ENCODE data around the gene FANCC. TPM values are rescaled to one million over a fixed set of nuclear protein-coding genes. Genes with fewer than 3 reads are reported as not detected.
A peak's percentile ranks its signal among the peaks of the same experiment; 100 is the strongest.
"Not testable (repeated sequence)": the region's sequence is repeated elsewhere in the genome, so short reads cannot be mapped to it uniquely, and the experiment has no call there.

The FANCC gene
- total RNA-seq, 8 experiments from 2014 or later = 1.2 to 31.3 (median 11.9) TPM

- WGBS, 10 experiments = 38 to 100% (median 70%) methylated on average over 1 to 3 of the region's 4 CpGs
- in situ Hi-C loops (cut with MboI; ENCODE audit: low pct_unique_long_range_greater_than_20kb in 2 of 9, low sequenced_read_pairs in 9 of 9, unreplicated experiment in 9 of 9) = no loop called here
- Histone ChIP-seq H3K4me3 (no peak overlapping the region), H3K27ac (no peak overlapping the region), H3K4me1 (replicated peaks in 1 of 2) (peaks cover 25 to 35% of the 10 kb centered on the region in 2 donors)
- no peak for ATAC-seq (replicated peaks in 6 of 8)
Measured at GRCh38 chr9:95270790-95271189, 46.7 kb downstream of the FANCC start.

- Histone ChIP-seq H3K4me1 (replicated peaks in 1 of 2) (peaks cover 27 to 39% of the 10 kb centered on the region in 2 donors), H3K27ac (peak overlapping the region; percentile 69 to 70), H3K4me3 (peak overlapping the region in 3 of 5 donors; percentile 3 to 20 (median 9))
- in situ Hi-C loops (cut with MboI; ENCODE audit: low pct_unique_long_range_greater_than_20kb in 2 of 9, low sequenced_read_pairs in 9 of 9, unreplicated experiment in 9 of 9) = not testable (repeated sequence)
- 0 to 80% (median 44%) methylated on average over 1 to 7 of the region's 18 CpGs; no CpG with 5 or more reads in 2 of the 10 experiments for WGBS, 10 experiments
- peak in 6 of 8 experiments; percentile 52 to 87 (median 86) for ATAC-seq (replicated peaks in 6 of 8)
Measured at GRCh38 chr9:95269803-95270773, 47.4 kb downstream of the FANCC start.

GRCh38 chr9:95268681-95269080 is 48.8 kb downstream of the FANCC start:
- in situ Hi-C loops (cut with MboI; ENCODE audit: low pct_unique_long_range_greater_than_20kb in 2 of 9, low sequenced_read_pairs in 9 of 9, unreplicated experiment in 9 of 9) = no loop called here
- 0 to 83% (median 59%) methylated on average over 1 to 2 of the region's 2 CpGs; no CpG with 5 or more reads in 6 of the 10 experiments for WGBS, 10 experiments
- H3K4me3 ChIP-seq = no peak overlapping the region
- ATAC-seq (replicated peaks in 6 of 8) = peak; percentile 26 to 77 (median 63)
- H3K4me1 ChIP-seq (replicated peaks in 1 of 2) = peaks cover 27 to 40% of the 10 kb centered on the region in 2 donors
- no peak overlapping the region for H3K27ac ChIP-seq

GRCh38 chr9:95266649-95267048 is 50.9 kb downstream of the FANCC start:
- H3K27ac ChIP-seq = no peak overlapping the region
- H3K4me3 ChIP-seq = no peak overlapping the region
- 41 to 100% (median 89%) methylated on average over 1 to 5 of the region's 5 CpGs; no CpG with 5 or more reads in 1 of the 10 experiments for WGBS, 10 experiments
- ATAC-seq (replicated peaks in 6 of 8) = no peak
- in situ Hi-C loops (cut with MboI; ENCODE audit: low pct_unique_long_range_greater_than_20kb in 2 of 9, low sequenced_read_pairs in 9 of 9, unreplicated experiment in 9 of 9) = no loop called here
- H3K4me1 ChIP-seq (replicated peaks in 1 of 2) = peaks cover 27 to 40% of the 10 kb centered on the region in 2 donors

GRCh38 chr9:95265960-95266359 is 51.5 kb downstream of the FANCC start:
- WGBS, 10 experiments = 0 to 83% (median 60%) methylated on average over 1 to 3 of the region's 3 CpGs; no CpG with 5 or more reads in 1 of the 10 experiments
- Histone ChIP-seq H3K4me1 (replicated peaks in 1 of 2) (peaks cover 27 to 40% of the 10 kb centered on the region in 2 donors), H3K4me3 (no peak overlapping the region), H3K27ac (no peak overlapping the region)
- in situ Hi-C loops (cut with MboI; ENCODE audit: low pct_unique_long_range_greater_than_20kb in 2 of 9, low sequenced_read_pairs in 9 of 9, unreplicated experiment in 9 of 9) = no loop called here
- no peak for ATAC-seq (replicated peaks in 6 of 8)

GRCh38 chr9:95264954-95265615 is 52.4 kb downstream of the FANCC start:
- peak in 1 of 8 experiments; percentile 22 for ATAC-seq (replicated peaks in 6 of 8)
- Histone ChIP-seq H3K4me3 (no peak overlapping the region), H3K4me1 (replicated peaks in 1 of 2) (peaks cover 22 to 34% of the 10 kb centered on the region in 2 donors), H3K27ac (no peak overlapping the region)
- WGBS, 10 experiments = 30 to 100% (median 79%) methylated on average over 1 to 5 of the region's 5 CpGs; no CpG with 5 or more reads in 1 of the 10 experiments
- in situ Hi-C loops (cut with MboI; ENCODE audit: low pct_unique_long_range_greater_than_20kb in 2 of 9, low sequenced_read_pairs in 9 of 9, unreplicated experiment in 9 of 9) = no loop called here

- peaks cover 3 to 12% of the 10 kb centered on the region in 2 donors for H3K4me1 ChIP-seq (replicated peaks in 1 of 2)
- no peak for ATAC-seq (replicated peaks in 6 of 8)
- in situ Hi-C loops (cut with MboI; ENCODE audit: low pct_unique_long_range_greater_than_20kb in 2 of 9, low sequenced_read_pairs in 9 of 9, unreplicated experiment in 9 of 9) = no loop called here
- no peak overlapping the region for H3K27ac ChIP-seq
- H3K4me3 ChIP-seq = no peak overlapping the region
- WGBS, 10 experiments = 80 to 100% (median 94%) methylated on average over 1 of the region's 1 CpG; no CpG with 5 or more reads in 4 of the 10 experiments
Measured at GRCh38 chr9:95261890-95262289, 55.6 kb downstream of the FANCC start.

- ATAC-seq (replicated peaks in 6 of 8) = peak; percentile 29 to 92 (median 56)
- 0 to 92% (median 54%) methylated on average over 1 to 9 of the region's 9 CpGs for WGBS, 10 experiments
- peak overlapping the region in 1 of 2 donors; percentile 2 for H3K27ac ChIP-seq
- in situ Hi-C loops (cut with MboI; ENCODE audit: low pct_unique_long_range_greater_than_20kb in 2 of 9, low sequenced_read_pairs in 9 of 9, unreplicated experiment in 9 of 9) = no loop called here
- no peak overlapping the region for H3K4me3 ChIP-seq
- peaks cover 6 to 12% of the 10 kb centered on the region in 2 donors for H3K4me1 ChIP-seq (replicated peaks in 1 of 2)
Measured at GRCh38 chr9:95250462-95251221, 66.9 kb downstream of the FANCC start.

- in situ Hi-C loops (cut with MboI; ENCODE audit: low pct_unique_long_range_greater_than_20kb in 2 of 9, low sequenced_read_pairs in 9 of 9, unreplicated experiment in 9 of 9) = no loop called here
- Histone ChIP-seq H3K4me1 (replicated peaks in 1 of 2) (peaks cover 6 to 12% of the 10 kb centered on the region in 2 donors), H3K27ac (no peak overlapping the region), H3K4me3 (no peak overlapping the region)
- peak in 3 of 8 experiments; percentile 29 to 36 (median 30) for ATAC-seq (replicated peaks in 6 of 8)
- WGBS, 10 experiments = 56 to 100% (median 91%) methylated on average over 1 to 2 of the region's 2 CpGs; no CpG with 5 or more reads in 5 of the 10 experiments
Measured at GRCh38 chr9:95249986-95250385, 67.5 kb downstream of the FANCC start.

GRCh38 chr9:95246547-95246946 is 71.0 kb downstream of the FANCC start:
- no peak for ATAC-seq (replicated peaks in 6 of 8)

GRCh38 chr9:95242613-95243012 is 74.9 kb downstream of the FANCC start:
- Histone ChIP-seq H3K4me3 (no peak overlapping the region), H3K27ac (no peak overlapping the region), H3K4me1 (replicated peaks in 1 of 2) (no peaks in the 10 kb centered on the region)
- no peak for ATAC-seq (replicated peaks in 6 of 8)
- in situ Hi-C loops (cut with MboI; ENCODE audit: low pct_unique_long_range_greater_than_20kb in 2 of 9, low sequenced_read_pairs in 9 of 9, unreplicated experiment in 9 of 9) = no loop called here

More at GRCh38 chr9:95246547-95246946, 71.0 kb downstream of the FANCC start:
- in situ Hi-C loops (cut with MboI; ENCODE audit: low pct_unique_long_range_greater_than_20kb in 2 of 9, low sequenced_read_pairs in 9 of 9, unreplicated experiment in 9 of 9) = no loop called here
- Histone ChIP-seq H3K4me1 (replicated peaks in 1 of 2) (peaks cover 6 to 12% of the 10 kb centered on the region in 2 donors), H3K4me3 (no peak overlapping the region), H3K27ac (no peak overlapping the region)
- WGBS, 10 experiments = 40 to 100% (median 83%) methylated on average over 1 of the region's 1 CpG; no CpG with 5 or more reads in 5 of the 10 experiments

- Histone ChIP-seq H3K27ac (no peak overlapping the region), H3K4me1 (replicated peaks in 1 of 2) (no peaks in the 10 kb centered on the region), H3K4me3 (no peak overlapping the region)
- no peak for ATAC-seq (replicated peaks in 6 of 8)
- 85 to 100% (median 100%) methylated on average over 1 to 5 of the region's 5 CpGs; no CpG with 5 or more reads in 4 of the 10 experiments for WGBS, 10 experiments
- in situ Hi-C loops (cut with MboI; ENCODE audit: low pct_unique_long_range_greater_than_20kb in 2 of 9, low sequenced_read_pairs in 9 of 9, unreplicated experiment in 9 of 9) = no loop called here
Measured at GRCh38 chr9:95239071-95239470, 78.4 kb downstream of the FANCC start.
